Peyer's patch (tissue), 4 donors: ENCODE results near the gene SPINT3.

Experiments
- POLR2A ChIP-seq, 2 donors: fragments of 450-650 bp; IDR thresholded peaks; one replicate each; pipeline ENCODE4 v1.5.1; 2017; ENCODE audit warnings: antibody characterized with exemption in 2 of 2, mild to moderate bottlenecking in 2 of 2, moderate library complexity in 2 of 2
- TF ChIP-seq, protein P1 (sequence below), 6 experiments: fragments of 450-650 bp in 4 of 6; fragments of 200-600 bp in 2 of 6; sonication (generic) in 1 of 6; IDR thresholded peaks; one replicate each; pipeline ENCODE4 v1.5.1; 2017 to 2019; ENCODE audit warnings: antibody characterized with exemption in 6 of 6, mild to moderate bottlenecking in 3 of 6, moderate library complexity in 1 of 6

DNA sequence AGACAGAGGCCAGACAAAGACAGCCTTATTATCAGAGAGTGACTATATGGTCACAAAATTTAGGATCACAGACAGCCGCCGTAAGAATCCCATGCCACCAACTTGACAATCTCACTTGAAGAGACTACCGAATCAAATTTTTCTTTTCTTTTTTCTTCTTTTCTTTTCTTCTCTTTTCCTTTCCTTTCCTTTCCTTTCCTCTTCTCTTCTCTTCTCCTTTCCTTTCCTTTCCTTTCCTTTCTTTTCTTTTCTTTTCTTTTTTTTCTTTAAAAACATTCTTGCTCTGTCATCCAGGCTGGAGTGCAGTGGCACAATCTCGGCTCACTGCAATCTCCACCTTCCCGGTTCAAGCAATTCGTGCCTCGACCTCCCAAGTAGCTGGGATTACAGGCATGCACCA is 33.0 kb upstream of the SPINT3 start:
- TF ChIP-seq, protein P1, sequence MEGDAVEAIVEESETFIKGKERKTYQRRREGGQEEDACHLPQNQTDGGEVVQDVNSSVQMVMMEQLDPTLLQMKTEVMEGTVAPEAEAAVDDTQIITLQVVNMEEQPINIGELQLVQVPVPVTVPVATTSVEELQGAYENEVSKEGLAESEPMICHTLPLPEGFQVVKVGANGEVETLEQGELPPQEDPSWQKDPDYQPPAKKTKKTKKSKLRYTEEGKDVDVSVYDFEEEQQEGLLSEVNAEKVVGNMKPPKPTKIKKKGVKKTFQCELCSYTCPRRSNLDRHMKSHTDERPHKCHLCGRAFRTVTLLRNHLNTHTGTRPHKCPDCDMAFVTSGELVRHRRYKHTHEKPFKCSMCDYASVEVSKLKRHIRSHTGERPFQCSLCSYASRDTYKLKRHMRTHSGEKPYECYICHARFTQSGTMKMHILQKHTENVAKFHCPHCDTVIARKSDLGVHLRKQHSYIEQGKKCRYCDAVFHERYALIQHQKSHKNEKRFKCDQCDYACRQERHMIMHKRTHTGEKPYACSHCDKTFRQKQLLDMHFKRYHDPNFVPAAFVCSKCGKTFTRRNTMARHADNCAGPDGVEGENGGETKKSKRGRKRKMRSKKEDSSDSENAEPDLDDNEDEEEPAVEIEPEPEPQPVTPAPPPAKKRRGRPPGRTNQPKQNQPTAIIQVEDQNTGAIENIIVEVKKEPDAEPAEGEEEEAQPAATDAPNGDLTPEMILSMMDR (IDR thresholded peaks at IDR 0.05) = no peak
- TF ChIP-seq POLR2A (IDR thresholded peaks at IDR 0.05) = no peak
